Lung microvascular endothelial cell (primary cell): ENCODE measurements around the gene KMT2C. TPM values are rescaled to one million over a fixed set of nuclear protein-coding genes. Genes with fewer than 3 reads are reported as not detected.
"Not testable (repeated sequence)": the region's sequence is repeated elsewhere in the genome, so short reads cannot be mapped to it uniquely, and the experiment has no call there.

Experiments
- DNase-seq, 2 donors: peaks; one replicate each; pipeline versions ENCODE4 v3.0.0 to v3.0.0-alpha.2; 2010; ENCODE audit warnings: low read depth in 2 of 2
- total RNA-seq: library from RNA; depleted of rRNA; stranded (reverse); fragments of >200 nt; gene quantifications from 2 replicates; pipeline ENCODE4 v1.2.1, GENCODE V29; 2014

The KMT2C gene
- total RNA-seq, result 16.1 and 34.5 TPM in 2 replicates

DNA sequence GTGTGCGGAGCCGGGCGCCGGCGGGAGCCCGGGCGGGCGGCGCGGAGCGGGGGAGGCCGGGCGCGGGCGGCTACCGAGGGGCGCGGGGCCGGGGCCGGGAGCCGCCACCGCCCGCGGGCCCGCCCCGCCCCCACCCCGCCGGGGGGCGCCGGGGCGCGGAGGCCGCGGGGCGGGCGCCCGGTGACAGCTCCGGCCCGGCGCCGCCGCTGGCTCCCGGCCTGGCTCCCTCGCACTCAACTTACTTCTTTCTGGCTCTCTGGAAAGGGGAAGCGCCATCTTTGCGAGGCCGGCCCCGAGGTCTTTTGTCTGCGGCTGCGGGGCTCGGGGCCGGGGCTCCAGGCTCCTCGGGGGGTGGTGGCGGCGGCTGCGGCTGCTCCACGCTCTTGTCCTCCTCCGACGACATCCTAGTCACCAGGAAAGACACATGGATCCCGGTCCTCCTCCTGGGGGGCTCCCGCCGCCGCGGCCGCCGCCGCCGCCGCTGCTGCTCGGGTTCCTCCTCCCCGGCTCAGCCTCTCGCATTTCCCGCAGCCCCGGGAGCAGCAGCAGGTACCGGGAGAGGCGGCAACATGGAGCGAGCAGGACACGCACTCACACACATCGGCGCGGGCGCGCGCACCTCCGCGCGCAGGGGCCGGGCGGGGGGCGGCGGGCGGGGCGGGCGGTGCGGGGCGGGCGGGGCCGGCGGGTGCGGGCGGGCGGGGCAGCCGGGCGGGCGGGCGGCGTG lies at the start of gene KMT2C:
TSS of gene KMT2C (minus strand) at position 620 of the 727 bp plus-strand sequence. CDS start at position 403, 217 bp downstream.
- DNase-seq, result peak; percentile 58 to 72

DNA sequence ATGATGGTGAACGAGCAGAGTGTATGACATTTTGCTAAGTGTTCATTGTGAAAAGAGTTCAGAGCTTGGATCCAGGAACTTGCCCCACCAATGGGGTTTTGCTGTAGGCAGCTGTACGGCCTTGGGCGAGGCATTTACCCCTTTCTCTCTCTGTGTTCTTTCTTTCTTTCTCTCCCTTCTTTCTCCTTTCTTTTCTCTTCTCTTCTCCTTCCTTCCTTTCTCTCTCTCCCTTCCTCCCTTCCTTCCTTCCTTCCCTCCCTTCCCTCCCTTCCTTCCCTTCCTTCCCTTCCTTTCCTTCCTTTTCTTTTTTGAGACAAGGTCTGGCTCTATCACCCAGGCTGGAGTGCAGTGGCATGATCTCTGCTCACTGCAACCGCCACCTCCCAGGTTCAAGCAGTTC lies 45.3 kb upstream of the KMT2C start:
- no peak for DNase-seq

DNA sequence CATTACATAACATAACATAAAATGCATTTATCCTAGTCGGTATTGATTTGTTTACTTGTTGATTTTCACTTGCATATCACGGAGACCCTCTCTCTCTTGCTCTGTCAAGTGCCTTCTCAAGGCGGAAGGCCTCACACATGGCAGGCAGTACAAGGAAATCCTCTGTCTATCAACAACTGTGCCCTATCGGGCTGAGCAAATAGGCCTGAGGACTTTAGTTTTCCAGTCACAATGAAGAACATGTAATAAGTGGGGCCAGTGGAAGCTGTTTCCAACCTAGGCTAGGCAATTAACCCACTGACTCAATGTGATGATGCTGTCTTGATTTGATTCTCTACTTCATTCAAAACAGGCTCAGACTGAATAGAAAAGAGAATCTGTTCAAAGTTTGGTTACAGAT lies 44.9 kb upstream of the KMT2C start:
- no peak for DNase-seq

DNA sequence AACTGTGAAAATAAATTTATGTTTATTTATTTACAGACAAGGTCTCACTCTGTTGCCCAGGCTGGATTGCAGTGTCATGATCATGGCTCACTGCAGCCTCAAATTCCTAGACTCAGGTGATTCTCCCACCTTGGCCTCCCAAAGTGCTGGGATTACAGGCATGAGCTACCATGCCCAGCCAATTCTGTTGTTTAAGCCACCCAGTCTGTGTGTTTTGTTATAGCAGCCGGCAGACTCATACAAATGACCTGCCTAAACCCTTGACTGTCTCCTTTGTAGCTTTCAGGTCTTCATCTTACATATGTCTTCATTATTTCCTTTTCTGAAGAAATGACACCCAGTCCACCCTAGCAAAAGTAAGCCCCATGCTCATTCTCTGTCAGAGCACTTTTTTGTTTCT lies 43.8 kb upstream of the KMT2C start:
- no peak for DNase-seq

DNA sequence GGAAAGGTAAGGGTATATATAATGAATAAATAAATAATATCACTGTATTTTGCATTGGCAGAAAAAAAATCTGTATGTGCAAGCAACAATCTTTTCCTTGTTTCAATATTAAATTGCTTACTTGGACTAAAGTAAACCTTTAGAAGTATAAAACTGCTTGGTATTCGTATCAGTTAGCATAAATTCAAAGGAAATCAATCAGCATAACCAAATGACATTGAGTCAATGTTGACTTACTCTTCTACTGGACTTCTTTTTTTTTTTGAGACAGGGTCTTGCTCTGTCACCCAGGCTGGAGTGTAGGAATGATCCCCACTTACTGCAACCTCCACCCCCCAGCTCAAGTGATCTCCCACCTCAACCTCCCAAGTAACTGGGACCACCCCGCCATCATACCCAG lies 42.3 kb upstream of the KMT2C start:
- DNase-seq, result no peak

DNA sequence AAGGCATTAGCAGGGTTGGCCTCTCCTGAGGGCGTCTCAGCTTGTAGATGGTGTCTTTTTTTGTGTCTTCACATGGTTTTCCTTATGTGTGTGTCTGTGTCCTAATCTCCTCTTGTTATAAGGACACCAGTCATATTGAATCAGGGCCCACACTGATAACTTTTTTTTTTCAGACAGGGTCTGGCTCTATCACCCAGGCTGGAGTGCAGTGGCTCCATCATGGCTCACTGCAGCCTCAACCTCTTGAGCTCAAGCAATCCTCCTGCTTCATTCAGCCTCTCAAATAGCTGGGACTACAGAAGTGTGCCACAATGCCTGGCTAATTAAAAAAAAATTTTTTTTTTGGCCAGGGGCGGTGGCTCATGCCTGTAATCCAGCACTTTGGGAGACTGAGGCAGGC lies 41.3 kb upstream of the KMT2C start:
- no peak for DNase-seq

DNA sequence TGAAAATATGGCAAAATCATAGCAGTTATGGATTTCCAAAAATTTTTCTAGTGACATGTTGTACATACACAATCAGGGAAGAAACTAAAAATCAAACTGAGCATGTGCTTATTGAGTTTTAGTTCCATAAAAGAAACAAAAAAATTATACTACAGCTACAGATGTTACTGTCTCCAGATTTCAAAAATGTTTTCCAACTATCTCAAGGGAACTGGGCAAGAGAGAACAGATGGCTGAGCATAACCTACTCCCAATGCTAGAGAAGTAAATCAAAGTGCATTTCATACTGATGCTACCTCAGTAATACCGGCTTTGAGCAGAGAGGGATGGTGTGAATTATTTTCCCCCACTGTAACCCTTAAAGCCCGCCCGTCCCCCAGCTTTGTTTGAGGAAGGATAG lies 40.7 kb upstream of the KMT2C start:
- no peak for DNase-seq

DNA sequence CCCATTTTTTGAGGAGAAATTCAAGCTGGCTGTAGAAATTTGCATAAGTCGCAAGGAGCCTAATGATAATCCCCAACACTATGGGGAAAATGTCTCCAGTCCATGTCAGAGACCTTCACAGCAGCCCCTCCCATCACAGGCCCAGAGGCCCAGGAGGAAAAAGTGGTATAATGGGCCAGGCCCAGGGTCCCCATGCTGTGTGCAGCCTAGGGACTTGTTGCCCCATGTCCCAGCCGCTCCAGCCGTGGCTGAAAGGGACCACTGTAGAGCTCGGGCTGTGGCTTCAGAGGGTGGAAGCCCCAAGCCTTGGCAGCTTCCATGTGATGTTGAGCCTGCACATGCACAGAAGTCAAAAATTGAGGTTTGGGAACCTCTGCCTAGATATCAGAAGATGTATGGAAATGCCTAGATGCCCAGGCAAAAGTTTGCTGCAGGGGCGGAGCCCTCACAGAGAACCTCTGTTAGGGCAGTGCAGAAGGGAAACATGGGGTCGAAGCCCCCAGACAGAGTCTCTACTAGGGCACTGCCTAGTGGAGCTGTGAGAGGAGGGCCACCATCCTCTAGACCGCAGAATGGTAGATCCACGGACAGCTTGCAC lies 35.3 kb upstream of the KMT2C start:
- DNase-seq, result not testable (repeated sequence)

DNA sequence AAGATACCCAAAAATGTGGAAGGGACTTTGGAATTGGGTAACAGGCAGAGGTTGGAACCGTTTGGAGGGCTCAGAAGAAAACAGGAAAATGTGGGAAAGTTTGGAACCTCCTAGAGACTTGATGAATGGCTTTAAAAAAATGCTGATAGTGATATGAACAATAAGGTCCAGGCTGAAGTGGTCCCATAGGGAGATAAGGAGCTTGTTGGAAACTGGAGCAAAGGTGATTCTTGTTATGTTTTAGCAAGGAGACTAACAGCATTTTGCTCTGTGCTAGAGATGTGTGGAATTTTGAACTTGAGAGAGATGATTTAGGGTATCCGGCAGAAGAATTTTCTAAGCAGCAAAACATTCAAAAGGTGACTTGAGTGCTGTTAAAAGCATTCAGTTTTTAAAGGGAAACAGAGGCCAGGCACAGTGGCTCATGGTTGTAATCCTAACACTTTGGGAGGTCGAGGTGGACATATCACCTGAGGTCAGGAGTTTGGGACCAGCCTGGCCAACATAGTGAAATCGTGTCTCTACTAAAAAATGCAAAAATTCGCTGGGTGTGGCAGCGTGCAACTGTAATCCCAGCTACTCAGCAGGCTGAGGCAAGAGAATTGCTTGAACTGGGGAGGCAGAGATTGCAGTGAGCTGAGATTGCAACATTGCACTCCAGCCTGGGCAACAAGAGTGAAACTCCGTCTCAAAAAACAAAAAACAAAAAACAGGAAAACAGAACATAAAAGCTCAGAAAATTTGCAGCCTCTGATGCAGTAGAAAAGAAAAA lies 34.6 kb upstream of the KMT2C start:
- not testable (repeated sequence) for DNase-seq

DNA sequence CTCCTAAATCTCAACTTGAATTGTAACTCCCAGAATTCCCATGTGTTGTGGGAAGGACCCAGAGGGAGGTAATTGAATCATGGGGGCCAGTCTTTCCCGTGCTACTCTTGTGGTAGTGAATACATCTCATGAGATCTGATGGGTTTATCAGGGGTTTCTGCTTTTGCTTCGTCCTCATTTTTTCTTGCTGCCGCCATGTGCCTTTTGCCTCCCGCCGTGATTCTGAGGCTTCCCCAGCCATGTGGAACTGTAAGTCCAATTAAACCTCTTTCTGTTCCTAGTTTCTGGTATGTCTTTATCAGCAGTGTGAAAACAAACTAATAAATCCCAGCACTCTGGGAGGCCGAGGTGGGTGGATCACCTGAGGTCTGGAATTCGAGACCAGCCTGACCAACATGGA lies 33.8 kb upstream of the KMT2C start:
- not testable (repeated sequence) for DNase-seq

DNA sequence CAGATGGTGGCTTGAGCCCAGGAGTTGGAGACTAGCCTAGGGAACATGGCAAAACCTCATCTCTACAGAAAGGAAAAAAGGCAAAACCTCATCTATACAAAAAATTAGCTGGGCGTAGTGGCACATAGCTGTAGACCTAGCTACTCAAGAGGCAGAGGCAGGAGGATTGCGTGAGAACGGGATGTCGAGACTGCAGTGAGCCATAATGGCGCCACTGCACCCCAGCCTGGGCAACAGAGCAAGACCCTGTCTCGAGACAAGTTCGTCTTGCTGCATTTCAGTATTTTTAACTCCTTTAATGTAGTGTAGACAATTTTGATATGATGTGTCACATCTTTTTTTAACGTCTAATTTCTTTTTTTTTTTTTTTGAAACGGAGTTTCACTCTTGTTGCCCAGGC lies 31.4 kb upstream of the KMT2C start:
- no peak for DNase-seq

DNA sequence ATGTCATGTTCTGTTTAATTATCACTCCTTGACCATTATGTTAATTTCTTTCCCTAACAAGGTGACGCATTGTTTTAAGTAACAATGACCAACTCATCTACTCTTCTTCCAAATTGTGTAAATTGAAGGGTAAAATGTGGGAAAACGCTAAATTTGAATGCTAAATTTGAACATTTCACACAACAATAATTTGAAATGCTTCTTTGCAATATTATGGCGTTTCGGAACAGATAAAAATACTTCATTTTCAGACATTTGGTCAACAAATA lies 29.2 kb upstream of the KMT2C start:
- no peak for DNase-seq

DNA sequence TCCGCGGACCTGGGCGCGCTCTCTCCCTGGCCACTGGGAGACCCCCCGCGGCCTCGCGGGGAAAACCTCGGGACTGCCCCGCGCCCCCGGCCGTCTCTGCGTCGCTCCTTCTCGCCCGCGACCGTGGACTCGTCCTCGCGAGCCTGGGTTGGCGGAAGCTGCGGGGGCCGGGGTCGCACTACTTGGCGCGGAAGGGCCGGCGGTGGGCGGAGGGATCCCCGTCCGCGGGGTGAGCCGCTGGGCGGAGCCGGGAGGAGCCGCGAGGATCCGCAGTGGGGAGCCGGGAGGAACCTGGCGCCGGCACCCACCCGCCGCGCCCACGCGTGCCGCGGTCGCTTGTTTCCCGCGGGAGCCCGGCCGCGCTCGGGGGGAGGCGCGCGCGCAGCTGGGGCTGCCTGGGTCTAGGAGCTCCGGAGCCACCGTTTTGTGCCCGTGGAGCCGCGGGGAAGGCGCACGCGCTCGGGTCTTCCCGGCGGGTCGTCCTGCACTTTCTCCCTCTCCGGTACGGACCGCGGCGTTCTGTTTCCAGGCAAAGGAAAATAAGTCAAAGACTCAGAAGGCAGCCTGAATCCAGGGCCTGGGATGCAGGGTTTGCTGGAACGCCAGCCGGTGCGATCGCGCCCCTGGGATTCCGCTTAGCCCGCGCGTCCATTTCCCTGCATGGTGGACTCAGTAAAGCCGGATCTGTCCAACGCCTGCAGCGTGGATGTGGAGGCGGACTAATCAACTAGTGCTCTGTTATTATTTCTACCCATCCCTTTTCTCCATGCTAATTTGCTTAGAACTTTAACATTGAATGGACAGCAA lies 28.7 kb upstream of the KMT2C start:
- DNase-seq, result peak; percentile 86 to 92

DNA sequence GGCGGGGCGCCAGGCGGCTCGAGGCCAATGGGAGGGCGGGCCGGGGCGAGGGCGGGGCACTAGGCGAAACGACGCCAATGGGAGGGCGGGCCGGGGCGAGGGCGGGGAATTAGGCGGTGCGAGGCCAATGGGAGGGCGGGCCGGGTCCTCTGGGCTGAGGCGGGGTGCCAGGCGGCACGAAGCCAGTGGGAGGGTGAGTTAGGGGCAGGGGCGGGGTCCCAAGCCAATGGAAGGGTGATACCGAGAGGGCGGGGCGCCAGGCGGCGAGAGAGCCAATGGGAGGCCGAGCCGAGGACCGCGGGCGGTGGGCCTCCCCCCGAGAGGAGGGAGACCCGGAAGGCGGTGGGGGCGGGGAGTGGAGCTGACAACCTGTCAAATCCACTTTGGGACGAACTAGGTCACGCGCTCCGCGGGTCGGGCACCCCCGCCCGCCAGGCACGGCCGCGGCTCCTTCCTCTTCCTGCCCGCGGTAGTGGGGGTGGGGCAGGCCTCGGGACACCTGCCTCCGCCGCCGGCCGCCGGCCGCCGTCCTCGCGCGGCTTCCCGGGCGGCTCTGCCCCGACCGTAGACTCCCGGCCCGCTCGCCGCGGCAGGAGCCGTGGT lies 28.0 kb upstream of the KMT2C start:
- DNase-seq, result peak; percentile 100

DNA sequence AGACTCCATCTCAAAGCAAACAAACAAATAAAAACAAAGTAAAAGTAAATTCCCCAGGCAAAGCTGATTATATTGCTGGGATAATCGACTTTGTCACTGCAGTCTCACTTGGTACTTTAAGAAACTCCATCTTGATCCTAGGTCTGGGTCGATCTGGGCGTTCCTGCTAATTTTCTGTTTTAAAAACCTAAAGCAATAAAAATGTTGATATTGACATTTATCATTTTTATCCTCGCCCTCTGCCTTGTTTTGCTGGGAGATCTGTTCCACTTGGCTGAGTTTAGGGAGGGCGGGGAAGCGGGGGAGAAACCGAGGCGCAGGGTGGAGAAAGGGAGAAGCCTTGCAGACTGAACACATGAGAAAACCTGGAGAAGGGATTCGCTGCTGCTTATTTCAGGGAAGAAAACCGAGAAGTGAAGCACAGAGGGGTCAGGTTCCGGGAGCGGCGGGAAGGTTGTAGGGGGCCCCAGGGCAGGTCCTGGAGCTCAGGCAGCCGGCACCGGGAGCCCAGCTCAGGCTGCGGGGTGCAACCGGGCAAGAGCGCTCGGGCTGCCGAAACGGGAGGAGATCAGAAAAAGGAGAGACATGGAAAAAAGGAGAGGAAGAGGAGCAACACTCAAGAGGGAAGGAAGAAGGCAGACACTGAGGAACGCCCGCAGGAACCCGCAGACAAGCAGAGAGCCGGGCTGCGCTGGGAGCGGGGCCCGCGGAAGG lies 27.3 kb upstream of the KMT2C start:
- peak in 1 of 2 donors; percentile 59 for DNase-seq

DNA sequence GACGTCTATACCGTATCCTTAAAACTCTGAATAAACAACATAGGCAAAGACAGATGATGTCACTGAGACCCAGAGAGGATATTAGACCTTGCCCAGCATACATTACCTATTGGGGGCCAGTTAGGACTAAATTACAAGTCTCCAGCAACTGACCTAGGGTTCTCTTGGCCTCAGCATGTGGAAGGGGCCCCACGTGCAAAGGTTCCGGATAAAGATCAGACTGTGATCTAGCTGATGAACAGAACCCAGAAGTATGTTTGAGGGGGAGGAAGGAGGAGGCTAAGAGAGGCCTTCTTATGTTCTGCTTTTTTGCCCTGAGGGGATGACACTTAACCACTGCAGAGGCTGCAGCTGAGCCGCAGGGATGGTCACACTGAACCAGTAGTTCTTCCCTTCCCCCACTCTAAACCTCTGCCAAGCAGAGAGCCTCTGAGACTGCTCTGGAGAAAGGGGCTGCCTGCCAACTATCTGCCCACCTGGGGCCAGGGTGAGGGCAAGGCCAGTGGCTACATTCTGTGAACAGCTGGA lies 24.0 kb upstream of the KMT2C start:
- DNase-seq, result no peak

DNA sequence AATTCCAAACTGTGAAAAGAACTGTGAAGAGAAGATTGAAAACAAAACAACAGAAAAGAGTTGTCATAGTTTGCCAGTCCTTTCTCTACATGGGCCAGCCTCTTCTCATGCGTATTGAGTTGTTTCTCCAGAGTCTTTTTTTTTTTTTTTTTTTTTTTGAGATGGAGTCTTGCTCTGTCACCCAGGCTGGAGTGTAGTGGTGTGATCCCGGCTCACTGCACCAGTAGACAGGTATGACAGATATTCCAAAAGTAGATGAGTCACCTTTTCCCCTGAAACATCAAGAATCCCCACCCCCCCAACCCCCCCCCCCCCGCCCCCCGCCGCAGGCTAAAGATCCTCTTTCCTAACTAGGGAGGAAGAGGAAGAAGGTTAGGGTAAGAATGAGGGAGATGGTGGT lies 15.6 kb upstream of the KMT2C start:
- no peak for DNase-seq

DNA sequence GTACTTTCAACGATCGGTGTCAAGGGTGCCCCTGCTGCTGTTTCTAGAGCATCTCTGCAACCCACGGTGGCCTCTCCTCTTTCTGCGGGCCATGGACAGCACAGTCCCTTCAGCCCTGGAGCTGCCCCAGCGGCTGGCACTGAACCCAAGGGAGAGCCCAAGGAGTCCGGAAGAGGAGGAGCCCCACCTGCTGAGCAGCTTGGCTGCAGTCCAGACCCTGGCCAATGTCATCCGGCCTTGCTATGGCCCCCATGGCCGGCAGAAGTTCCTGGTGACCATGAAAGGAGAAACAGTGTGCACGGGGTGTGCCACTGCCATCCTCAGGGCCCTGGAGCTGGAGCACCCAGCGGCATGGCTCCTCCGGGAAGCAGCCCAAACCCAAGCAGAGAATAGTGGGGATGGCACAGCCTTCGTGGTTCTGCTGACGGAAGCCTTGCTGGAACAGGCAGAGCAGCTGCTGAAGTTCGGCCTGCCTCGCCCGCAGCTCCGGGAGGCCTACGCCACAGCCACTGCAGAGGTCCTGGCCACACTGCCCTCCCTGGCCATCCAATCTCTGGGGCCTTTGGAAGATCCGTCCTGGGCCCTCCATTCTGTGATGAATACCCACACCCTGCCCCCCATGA lies 9.7 kb upstream of the KMT2C start:
- DNase-seq, result not testable (repeated sequence)

DNA sequence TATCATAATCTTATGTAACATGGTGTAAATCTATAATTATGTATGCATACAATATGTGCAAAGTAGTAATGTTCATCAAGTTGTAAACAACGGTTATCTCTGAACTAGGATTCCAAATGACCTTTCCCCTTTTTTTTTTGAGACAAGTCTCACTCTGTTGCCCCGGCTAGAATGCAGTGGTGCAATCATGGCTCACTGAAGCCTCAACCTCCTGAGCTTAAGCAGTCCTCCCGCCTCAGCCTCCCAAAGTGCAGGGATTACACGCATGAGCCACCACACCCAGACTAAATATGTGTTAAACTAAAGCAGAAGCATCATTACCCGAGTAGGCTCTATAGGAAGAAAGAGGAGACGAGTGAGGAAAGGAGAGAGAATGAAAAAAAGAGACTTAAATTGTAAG lies 7.8 kb upstream of the KMT2C start:
- DNase-seq, result no peak

DNA sequence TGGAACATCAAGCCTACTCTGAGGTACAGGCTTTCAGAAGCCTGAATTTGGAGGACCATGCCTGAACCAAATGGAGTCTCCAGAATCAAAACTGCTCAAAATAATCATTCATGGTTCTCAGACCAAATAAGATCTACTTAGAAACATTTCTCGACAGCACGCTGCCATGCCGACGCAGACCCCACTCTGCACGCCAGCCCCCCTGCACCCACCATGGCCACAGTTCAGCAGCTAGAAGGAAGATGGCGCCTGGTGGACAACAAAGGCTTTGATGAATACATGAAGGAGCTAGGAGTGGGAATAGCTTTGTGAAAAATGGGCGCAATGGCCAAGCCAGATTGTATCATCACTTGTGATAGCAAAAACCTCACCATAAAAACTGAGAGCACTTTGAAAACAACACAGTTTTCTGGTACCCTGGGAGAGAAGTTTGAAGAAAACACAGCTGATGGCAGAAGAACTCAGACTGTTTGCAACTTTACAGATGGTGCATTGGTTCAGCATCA lies 6.6 kb upstream of the KMT2C start:
- no peak for DNase-seq
